ENCODE results near the gene DYNC1I1. TPM values are rescaled to one million over a fixed set of nuclear protein-coding genes. Genes with fewer than 3 reads are reported as not detected.

The DYNC1I1 gene
- total and polyA plus RNA-seq, 2 of the 13 experiments (the other 11 are each of a cell fraction or from before 2014, with no cell fraction given) = not detected

GRCh38 chr7:95843286-95843685, 70.9 kb downstream of the DYNC1I1 start (continued):
- TF ChIP-seq PBX3 (CRISPR knock-in tag; IDR thresholded peaks at IDR 0.05; ENCODE audit: borderline replicate concordance) = no peak

- no TSS peak for BruUV-seq (replicated peaks)
- Histone ChIP-seq H3K36me3 (replicated peaks in 1 of 2; ENCODE audit: control insufficient read depth in 1 of 2, insufficient read depth in 2 of 2, low read length in 2 of 2) (no peaks in the 10 kb centered on the region), H3K9me3 (ENCODE audit: low read length) (no peaks in the 10 kb centered on the region), H3K4me3 (replicated peaks in 1 of 3; ENCODE audit: insufficient read depth in 1 of 3, low read depth in 2 of 3, low read length in 3 of 3) (no peak overlapping the region), H3K9ac (ENCODE audit: insufficient read depth, low read depth, low read length) (no peak overlapping the region), H3K4me1 (ENCODE audit: insufficient read depth, low read length) (no peaks in the 10 kb centered on the region), H3K27me3 (ENCODE audit: control insufficient read depth in 1 of 2, insufficient read depth in 2 of 2, low read length in 2 of 2) (no peaks in the 10 kb centered on the region), H3K79me2 (ENCODE audit: insufficient read depth, low read length) (no peaks in the 10 kb centered on the region), H4K20me1 (ENCODE audit: insufficient read depth, low read length) (no peaks in the 10 kb centered on the region), H3K4me2 (ENCODE audit: low read depth, low read length) (no peak overlapping the region), H2AFZ (ENCODE audit: low read length) (no peak overlapping the region), H3K27ac (ENCODE audit: extremely low read length, insufficient read depth, low read length) (no peak overlapping the region)
- POLR2A ChIA-PET = no interaction called here
- intact Hi-C loops (cut with micrococcal nuclease; ENCODE audit: unreplicated experiment) (no loop called here), in situ Hi-C loops (cut with HindIII; ENCODE audit: extremely low pct_ligation_motif_present, low pct_unique_long_range_greater_than_20kb) (no loop called here)
- CTCF ChIA-PET (ENCODE audit: low intra/inter-chr PET ratio, low total read pairs) = no interaction called here
- no peak for DNase-seq (ENCODE audit: low spot score)
- ATAC-seq = no peak
- FAIRE-seq = no peak
- no peak for TF ChIP-seq MBD4 (IDR thresholded peaks at IDR 0.05; ENCODE audit: borderline replicate concordance, low read length)
- TF ChIP-seq NFKB2 (CRISPR knock-in tag; IDR thresholded peaks at IDR 0.05; ENCODE audit: borderline replicate concordance) = no peak
- TF ChIP-seq PLSCR1 (CRISPR knock-in tag; IDR thresholded peaks at IDR 0.05; ENCODE audit: borderline replicate concordance) = no peak
- no peak for TF ChIP-seq ZNF430 (CRISPR knock-in tag; IDR thresholded peaks at IDR 0.05)
Measured at GRCh38 chr7:95845007-95845406, 72.7 kb downstream of the DYNC1I1 start.

GRCh38 chr7:95847061-95847460, 74.7 kb downstream of the DYNC1I1 start:
- DNase-seq (ENCODE audit: low spot score) = no peak
- FAIRE-seq = no peak
- Histone ChIP-seq H3K4me2 (ENCODE audit: low read depth, low read length) (no peak overlapping the region), H3K36me3 (replicated peaks in 1 of 2; ENCODE audit: control insufficient read depth in 1 of 2, insufficient read depth in 2 of 2, low read length in 2 of 2) (no peaks in the 10 kb centered on the region), H3K4me1 (ENCODE audit: insufficient read depth, low read length) (no peaks in the 10 kb centered on the region), H3K27me3 (ENCODE audit: control insufficient read depth in 1 of 2, insufficient read depth in 2 of 2, low read length in 2 of 2) (no peaks in the 10 kb centered on the region), H3K27ac (ENCODE audit: extremely low read length, insufficient read depth, low read length) (no peak overlapping the region), H4K20me1 (ENCODE audit: insufficient read depth, low read length) (no peaks in the 10 kb centered on the region), H3K79me2 (ENCODE audit: insufficient read depth, low read length) (no peaks in the 10 kb centered on the region), H3K9ac (ENCODE audit: insufficient read depth, low read depth, low read length) (no peak overlapping the region), H3K4me3 (replicated peaks in 1 of 3; ENCODE audit: insufficient read depth in 1 of 3, low read depth in 2 of 3, low read length in 3 of 3) (no peak overlapping the region), H3K9me3 (ENCODE audit: low read length) (no peaks in the 10 kb centered on the region), H2AFZ (ENCODE audit: low read length) (no peak overlapping the region)
- ChIA-PET POLR2A (no interaction called here), CTCF (ENCODE audit: low intra/inter-chr PET ratio, low total read pairs) (no interaction called here)
- intact Hi-C loops (cut with micrococcal nuclease; ENCODE audit: unreplicated experiment) (no loop called here), in situ Hi-C loops (cut with HindIII; ENCODE audit: extremely low pct_ligation_motif_present, low pct_unique_long_range_greater_than_20kb) (no loop called here)
- no TSS peak for BruUV-seq (replicated peaks)
- WGBS (ENCODE audit: low lambda C conversion rate) = 13% methylated on average over 4 of the region's 4 CpGs
- no peak for ATAC-seq
- no peak for TF ChIP-seq CENPX (CRISPR knock-in tag; IDR thresholded peaks at IDR 0.05)
- no peak for TF ChIP-seq ZNF597 (CRISPR knock-in tag; IDR thresholded peaks at IDR 0.05)
- no peak for TF ChIP-seq ZFP62 (CRISPR knock-in tag; IDR thresholded peaks at IDR 0.05)
- TF ChIP-seq ZNF224 (CRISPR knock-in tag; IDR thresholded peaks at IDR 0.05) = no peak
- no peak for TF ChIP-seq CREBL2 (CRISPR knock-in tag; IDR thresholded peaks at IDR 0.05; ENCODE audit: borderline replicate concordance)
- no peak for TF ChIP-seq CCDC6 (CRISPR knock-in tag; IDR thresholded peaks at IDR 0.05)
- no peak for TF ChIP-seq HIC2 (CRISPR knock-in tag; IDR thresholded peaks at IDR 0.05; ENCODE audit: low read depth)
- TF ChIP-seq TMF1 (CRISPR knock-in tag; IDR thresholded peaks at IDR 0.05; ENCODE audit: low read depth) = no peak

Data from HepG2 (cell line).